Retinal pigment epithelial cell (primary cell): ENCODE data around the gene PPARA.

Source experiments
- DNase-seq: peaks from one replicate; pipeline ENCODE4 v3.0.0-alpha.2; 2010; ENCODE audit warnings: low read depth
- H3K4me3 ChIP-seq: 2 replicates; pipeline ENCODE4 v1.5.1; 2011; ENCODE audit warnings: mild to moderate bottlenecking, low read length, control low read depth, moderate library complexity
- TF ChIP-seq, protein P1 (sequence below): conservative IDR thresholded peaks from 2 replicates; pipeline ENCODE4 v1.5.1; 2011; ENCODE audit warnings: low read depth, low read length, control low read depth, inconsistent platforms

PPARA gene

DNA sequence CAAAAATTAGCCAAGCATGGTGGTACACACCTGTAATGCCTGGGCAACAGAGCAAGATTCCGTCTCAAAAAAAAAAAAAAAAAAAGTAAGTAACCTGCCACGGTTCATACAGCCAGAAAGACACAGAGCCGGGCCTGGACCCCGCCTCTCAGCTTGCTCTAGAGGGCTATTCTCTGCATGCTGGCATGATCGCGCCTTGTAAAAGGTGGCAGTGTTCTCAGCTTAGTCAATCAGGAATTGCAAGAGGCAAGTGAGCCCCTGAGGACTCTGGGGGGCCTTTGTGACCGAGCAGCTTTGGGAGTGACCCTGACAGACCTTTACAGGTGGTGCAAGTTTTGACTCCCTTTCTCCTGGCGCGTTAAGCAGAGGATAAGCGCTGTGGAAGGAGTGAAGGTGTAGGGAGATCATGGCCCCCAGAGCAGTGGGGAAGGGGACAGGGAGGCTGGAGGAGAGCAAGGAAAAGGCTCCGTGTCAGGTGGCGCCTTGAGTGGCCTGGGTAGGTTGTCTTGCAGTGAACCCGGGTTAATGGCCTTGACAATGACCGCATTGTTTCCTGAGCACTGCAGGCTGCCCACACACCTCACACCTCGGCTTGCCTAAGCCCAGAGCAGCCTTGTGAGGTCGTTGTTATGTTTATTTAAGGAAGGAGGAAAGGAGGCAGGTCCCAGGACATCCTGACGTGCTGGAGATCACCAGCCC is 50.9 kb downstream of the PPARA start:
- H3K4me3 ChIP-seq: no peak overlapping the region
- DNase-seq: peak; percentile 31
- TF ChIP-seq, protein P1, sequence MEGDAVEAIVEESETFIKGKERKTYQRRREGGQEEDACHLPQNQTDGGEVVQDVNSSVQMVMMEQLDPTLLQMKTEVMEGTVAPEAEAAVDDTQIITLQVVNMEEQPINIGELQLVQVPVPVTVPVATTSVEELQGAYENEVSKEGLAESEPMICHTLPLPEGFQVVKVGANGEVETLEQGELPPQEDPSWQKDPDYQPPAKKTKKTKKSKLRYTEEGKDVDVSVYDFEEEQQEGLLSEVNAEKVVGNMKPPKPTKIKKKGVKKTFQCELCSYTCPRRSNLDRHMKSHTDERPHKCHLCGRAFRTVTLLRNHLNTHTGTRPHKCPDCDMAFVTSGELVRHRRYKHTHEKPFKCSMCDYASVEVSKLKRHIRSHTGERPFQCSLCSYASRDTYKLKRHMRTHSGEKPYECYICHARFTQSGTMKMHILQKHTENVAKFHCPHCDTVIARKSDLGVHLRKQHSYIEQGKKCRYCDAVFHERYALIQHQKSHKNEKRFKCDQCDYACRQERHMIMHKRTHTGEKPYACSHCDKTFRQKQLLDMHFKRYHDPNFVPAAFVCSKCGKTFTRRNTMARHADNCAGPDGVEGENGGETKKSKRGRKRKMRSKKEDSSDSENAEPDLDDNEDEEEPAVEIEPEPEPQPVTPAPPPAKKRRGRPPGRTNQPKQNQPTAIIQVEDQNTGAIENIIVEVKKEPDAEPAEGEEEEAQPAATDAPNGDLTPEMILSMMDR: no peak

GRCh38 chr22:46202897-46203600 is 52.7 kb downstream of the PPARA start:
- no peak for DNase-seq
- H3K4me3 ChIP-seq: no peak overlapping the region
- TF ChIP-seq, protein P1: no peak

- H3K4me3 ChIP-seq: no peak overlapping the region
- no peak for DNase-seq
- TF ChIP-seq, protein P1: no peak
Measured at GRCh38 chr22:46203601-46203980, 53.3 kb downstream of the PPARA start.

- TF ChIP-seq, protein P1: no peak
- no peak overlapping the region for H3K4me3 ChIP-seq
- DNase-seq: no peak
Measured at GRCh38 chr22:46209262-46209661, 58.9 kb downstream of the PPARA start.

GRCh38 chr22:46212195-46212594 is 61.9 kb downstream of the PPARA start:
- H3K4me3 ChIP-seq: no peak overlapping the region
- TF ChIP-seq, protein P1: no peak
- no peak for DNase-seq

- no peak overlapping the region for H3K4me3 ChIP-seq
- no peak for DNase-seq
- TF ChIP-seq, protein P1: no peak
Measured at GRCh38 chr22:46213052-46213451, 62.7 kb downstream of the PPARA start.

- H3K4me3 ChIP-seq: no peak overlapping the region
- DNase-seq: no peak
- TF ChIP-seq, protein P1: no peak
Measured at GRCh38 chr22:46214149-46214548, 63.8 kb downstream of the PPARA start.
